Left colon (tissue), 2 donors: ENCODE measurements around the gene ALDH1A1. TPM values are rescaled to one million over a fixed set of nuclear protein-coding genes. Genes with fewer than 3 reads are reported as not detected.

Source experiments
- total RNA-seq, 2 donors: library from RNA; stranded (reverse); fragmentation: NEBNext Ultra II Directional; extraction: Animal tissue kit (Norgen Biotek cat#: 25700); gene quantifications; one replicate each; pipeline ENCODE4 v1.2.1, GENCODE V29; 2021
- donor health status: DM: no; HTN: no; CAD: no.
- donor health status: DM: yes; HTN: yes; CAD: no.

The ALDH1A1 gene
- total RNA-seq, 2 donors from 2014 or later, result 91.0 to 105 TPM

Other genes starting within 250 kb of the ALDH1A1 start
- gene ANXA1, start 198.8 kb upstream of the ALDH1A1 start, total RNA-seq, result 10 to 100 TPM; 21.8 to 34.1 TPM